ENCODE data around the gene NUDT15.

GRCh38 chr13:48012668-48013067 lies 24.9 kb upstream of the NUDT15 start:
- TF ChIP-seq, protein P1, sequence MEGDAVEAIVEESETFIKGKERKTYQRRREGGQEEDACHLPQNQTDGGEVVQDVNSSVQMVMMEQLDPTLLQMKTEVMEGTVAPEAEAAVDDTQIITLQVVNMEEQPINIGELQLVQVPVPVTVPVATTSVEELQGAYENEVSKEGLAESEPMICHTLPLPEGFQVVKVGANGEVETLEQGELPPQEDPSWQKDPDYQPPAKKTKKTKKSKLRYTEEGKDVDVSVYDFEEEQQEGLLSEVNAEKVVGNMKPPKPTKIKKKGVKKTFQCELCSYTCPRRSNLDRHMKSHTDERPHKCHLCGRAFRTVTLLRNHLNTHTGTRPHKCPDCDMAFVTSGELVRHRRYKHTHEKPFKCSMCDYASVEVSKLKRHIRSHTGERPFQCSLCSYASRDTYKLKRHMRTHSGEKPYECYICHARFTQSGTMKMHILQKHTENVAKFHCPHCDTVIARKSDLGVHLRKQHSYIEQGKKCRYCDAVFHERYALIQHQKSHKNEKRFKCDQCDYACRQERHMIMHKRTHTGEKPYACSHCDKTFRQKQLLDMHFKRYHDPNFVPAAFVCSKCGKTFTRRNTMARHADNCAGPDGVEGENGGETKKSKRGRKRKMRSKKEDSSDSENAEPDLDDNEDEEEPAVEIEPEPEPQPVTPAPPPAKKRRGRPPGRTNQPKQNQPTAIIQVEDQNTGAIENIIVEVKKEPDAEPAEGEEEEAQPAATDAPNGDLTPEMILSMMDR (tag by site-specific recombination; IDR thresholded peaks at IDR 0.05) = no peak
- TF ChIP-seq ZBTB17 (tag by site-specific recombination; IDR thresholded peaks at IDR 0.05) (no peak), ZNF274 (IDR thresholded peaks at IDR 0.05; ENCODE audit: low read length) (no peak), ZNF274 (tag by site-specific recombination; IDR thresholded peaks at IDR 0.05; ENCODE audit: borderline replicate concordance) (no peak), HOXA7 (CRISPR knock-in tag; IDR thresholded peaks at IDR 0.05; ENCODE audit: borderline replicate concordance) (no peak), RBAK (tag by site-specific recombination; IDR thresholded peaks at IDR 0.05) (no peak), ZNF18 (tag by site-specific recombination; IDR thresholded peaks at IDR 0.05) (no peak), SCRT2 (tag by site-specific recombination; IDR thresholded peaks at IDR 0.05) (no peak), ZNF292 (tag by site-specific recombination; IDR thresholded peaks at IDR 0.05; ENCODE audit: borderline replicate concordance, low read depth) (no peak), KLF8 (tag by site-specific recombination; IDR thresholded peaks at IDR 0.05) (no peak)
